Stimulated activated CD8-positive, alpha-beta memory T cell treated with anti-CD3 and anti-CD28 coated beads, Interleukin-7, amount 100 ng/mL, for 1 hour (primary cell): ENCODE results near the gene ICOS.

Source experiments
- DNase-seq, 2 donors: peaks; one replicate each; pipeline ENCODE4 v3.0.0-alpha.2; 2020; ENCODE audit warnings: low read depth in 2 of 2

The ICOS gene

GRCh38 chr2:204010628-204011560 lies 74.3 kb downstream of the ICOS start:
- no peak for DNase-seq
